Hematopoietic multipotent progenitor cell treated with erythropoietin and hydrocortisone succinate and interleukin-3 and kit ligand, for 4 days (in vitro differentiated cells): Measurements from ENCODE around the gene SPINT1.

ENCODE experiments used
- DNase-seq: peaks from one replicate; pipeline ENCODE4 v3.0.0-alpha.2; 2015

Gene SPINT1

DNA sequence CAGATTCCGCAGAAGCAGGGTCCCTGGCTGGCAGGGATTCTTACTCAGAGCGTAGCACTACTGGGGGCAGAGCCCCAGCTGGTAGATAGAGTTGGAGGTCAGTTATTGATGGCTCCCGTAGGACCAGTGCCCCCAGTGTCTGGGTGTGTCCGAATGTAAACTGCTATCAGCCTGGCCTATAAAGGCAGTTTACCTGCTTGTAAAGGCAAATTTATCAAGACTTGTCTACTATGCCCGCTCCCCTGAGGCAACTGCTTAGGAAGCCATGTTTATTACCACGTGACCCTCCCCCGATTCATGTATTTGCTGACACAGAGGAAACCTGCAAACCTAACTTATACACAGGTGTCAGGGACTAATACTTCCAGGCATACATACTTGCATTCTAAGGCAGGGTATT lies 14.7 kb upstream of the SPINT1 start:
- DNase-seq: no peak

DNA sequence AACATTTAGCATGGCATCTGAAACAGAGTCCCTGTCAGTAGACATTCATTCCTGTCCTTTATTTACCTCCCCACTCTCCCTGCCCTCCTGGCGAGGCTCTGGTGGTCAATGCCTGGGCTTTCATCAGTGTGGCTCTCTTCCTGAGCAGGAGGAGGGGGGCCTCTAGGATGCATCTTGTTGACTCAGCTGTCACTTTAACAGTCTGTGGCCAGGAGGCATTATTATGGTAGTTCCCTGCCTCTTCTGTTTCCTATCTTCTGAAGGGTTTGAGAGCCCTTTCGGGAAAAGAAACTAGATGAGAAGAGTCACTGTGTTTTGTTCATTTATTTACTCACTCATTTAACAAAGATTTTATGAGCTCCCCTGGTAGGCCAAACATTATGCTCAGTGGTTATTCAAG lies 13.0 kb upstream of the SPINT1 start:
- no peak for DNase-seq

DNA sequence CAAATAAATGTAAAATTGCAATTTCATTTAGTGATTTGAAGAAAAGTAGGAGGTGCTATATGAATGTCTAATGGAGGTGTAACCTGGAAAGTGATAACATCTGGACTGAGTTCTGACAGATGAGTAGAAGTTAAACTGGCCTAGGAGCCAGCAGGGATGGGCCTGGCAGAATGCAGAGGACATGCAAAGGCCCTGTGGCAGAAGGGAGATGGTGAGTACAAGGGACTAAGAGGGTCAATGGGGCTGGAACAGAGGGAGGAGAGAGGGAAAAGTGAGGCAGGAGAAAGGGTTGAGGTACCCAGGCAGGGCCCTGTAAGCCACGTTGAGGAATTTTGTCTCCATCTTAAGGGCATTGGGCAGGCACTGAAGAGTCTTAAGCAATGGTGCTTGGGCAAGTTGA lies 12.0 kb upstream of the SPINT1 start:
- no peak for DNase-seq

DNA sequence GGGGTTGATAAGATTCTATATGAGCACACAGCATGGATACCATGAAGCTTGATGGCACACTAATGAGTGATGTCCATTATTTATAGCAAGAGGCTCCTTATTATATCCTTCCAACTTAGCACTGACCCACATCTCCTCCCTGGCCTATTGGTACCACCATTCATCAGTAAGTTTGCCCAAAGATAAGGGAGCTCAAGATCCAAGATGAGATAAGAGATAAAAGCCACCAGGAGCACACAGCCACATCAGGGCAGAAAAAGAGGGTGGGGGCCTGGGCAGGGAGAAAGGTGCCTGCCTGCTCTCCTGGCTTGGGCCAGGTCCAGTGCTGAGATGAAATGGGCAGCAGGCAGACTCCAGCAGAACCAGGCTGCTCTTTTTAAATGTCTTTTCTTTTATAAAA lies 10.9 kb upstream of the SPINT1 start:
- DNase-seq: no peak

DNA sequence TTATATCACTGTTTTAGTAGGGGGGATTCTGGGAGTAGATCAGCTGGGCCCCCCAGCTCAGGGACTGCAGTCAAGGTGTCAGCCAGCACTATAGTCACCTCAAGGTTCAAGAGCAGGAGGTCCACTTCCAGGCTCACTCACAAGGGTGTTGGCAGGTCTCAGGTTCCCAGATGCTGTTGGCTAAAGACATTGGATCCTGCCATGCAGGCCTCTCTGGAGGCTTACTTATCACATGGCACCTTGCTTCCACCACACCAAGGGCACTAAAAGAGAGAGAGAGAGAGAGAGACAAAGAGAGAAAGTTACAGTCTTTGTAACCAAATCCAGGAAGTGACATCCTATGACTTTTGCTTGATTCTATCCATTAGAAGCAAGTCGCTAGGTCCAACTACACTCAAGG lies 7.8 kb upstream of the SPINT1 start:
- DNase-seq: no peak

DNA sequence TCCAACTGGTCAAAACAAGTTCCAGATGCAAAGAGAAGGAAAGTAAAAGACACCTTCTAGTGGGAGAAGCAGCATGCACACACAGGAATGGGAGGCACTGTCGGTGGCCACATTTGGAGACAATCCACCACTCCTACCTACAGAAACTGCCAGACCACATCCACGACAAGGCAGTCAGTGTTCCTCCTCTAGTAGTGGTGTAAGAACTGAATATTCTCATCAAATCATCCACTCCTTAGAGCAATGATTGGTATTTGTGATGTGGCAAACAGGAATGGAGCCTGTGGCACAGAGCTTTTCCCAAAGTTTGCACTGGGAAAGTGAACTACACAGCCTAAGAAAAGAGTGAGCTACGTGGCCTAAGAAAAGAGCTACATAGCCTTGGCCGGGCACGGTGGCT lies 5.1 kb upstream of the SPINT1 start:
- DNase-seq: no peak

DNA sequence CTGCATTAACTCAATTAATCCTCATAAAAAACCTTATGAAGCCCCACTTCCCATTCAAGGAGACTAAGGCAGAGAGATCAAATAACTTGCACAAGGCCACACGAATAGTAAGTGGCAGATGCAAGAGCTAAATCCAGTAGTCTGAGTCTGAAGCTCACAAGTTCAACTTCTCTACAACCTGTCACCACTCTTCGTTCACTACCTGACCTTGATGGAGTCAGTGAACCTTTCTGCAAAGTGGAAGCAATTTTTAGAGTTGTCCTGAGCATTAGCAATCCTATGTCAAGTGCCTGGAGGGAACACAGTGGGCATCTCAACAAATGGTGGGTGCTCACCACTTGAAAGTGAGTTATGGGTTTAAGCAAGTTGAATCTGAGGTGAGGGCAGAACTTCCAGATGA lies 2.1 kb upstream of the SPINT1 start:
- no peak for DNase-seq

DNA sequence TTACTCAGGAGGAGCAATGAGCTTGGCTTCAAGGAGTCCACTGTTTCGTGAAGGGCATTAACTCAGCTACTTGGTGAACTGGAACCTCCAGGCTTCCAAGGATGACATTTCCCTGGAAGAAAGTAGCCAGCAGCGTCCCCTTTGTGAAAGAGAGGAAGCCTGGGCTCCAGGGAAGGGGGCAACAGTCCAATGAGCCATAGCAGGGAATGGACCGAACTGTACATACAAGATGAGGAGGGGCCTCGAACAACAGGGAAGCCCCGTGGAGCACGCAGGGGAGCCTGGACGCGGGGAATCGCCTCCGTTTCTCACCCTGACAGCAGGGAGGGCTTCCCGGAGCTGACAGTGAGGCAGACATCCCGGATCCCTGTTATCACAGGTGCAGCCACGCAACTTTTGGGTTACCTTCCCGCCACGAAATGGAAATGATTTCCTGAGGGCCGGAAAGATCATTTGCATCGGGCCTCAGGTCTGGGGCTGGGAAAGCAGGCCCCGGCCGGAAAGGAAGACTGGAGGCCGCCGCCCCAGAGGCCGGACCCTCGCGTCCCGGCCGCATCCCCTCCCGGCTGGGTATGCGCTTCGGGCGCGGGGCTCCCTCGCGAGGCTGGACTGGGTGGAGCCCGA lies 475 bp upstream of the SPINT1 start:
- no peak for DNase-seq

DNA sequence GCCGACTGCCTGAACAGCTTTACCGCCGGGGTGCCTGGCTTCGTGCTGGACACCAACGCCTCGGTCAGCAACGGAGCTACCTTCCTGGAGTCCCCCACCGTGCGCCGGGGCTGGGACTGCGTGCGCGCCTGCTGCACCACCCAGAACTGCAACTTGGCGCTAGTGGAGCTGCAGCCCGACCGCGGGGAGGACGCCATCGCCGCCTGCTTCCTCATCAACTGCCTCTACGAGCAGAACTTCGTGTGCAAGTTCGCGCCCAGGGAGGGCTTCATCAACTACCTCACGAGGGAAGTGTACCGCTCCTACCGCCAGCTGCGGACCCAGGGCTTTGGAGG lies 815 bp downstream of the SPINT1 start:
- DNase-seq: peak; percentile 71

DNA sequence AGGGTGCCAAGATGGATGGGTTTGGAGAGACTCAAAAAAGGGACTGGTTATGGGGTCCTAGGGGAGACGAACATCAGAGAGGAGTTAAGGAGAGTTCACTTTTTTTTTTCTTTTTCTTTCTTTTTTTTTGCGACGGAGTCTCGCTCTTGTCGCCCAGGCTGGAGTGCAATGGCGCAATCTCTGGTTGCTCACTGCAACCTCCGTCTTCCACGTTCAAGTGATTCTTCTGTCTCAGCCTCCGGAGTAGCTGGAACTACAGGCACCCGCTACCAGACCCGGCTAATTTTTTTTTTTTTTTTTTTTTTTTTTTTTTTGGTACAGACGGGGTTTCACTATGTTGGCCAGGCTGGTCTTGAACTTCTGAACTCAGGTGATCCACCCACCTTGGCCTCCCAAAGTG lies 1.2 kb downstream of the SPINT1 start:
- DNase-seq: no peak

DNA sequence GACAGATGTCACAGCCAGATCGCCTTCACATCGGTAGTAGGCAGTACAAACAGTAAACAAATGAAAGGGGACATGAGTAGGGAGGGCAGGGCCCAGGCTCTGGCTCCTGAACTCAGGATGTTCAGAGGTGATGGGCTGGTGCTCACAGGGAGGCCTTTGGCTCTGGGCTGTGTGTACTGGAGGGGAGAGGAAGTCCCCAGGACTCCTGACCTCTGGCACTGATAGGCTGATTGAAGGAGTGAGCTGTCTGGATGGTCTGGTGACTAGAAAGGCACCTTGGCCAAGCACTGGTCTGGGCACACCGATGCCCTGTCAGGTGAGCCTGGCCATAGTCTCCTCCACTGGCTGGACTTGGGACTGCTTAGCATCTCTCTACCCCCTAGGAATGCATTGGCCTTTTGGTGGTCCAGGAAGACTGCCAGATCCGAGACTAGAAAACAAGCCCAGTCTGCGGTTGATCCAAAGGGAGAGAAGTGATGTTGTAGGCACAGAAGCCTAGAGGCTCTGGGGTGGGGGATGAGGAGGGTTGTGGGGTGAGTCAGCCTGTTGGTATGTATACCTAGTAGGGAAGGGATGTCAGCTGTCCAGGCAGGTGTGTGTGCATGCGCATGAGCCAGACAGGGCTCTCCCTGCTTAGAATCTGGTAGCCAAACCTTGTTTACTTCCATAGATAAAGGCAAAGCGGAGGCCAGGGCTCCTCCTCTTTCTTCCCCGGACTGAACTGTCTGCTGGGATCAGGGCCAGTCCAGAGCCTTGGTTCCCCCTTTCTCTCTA lies 1.9 kb downstream of the SPINT1 start:
- no peak for DNase-seq

DNA sequence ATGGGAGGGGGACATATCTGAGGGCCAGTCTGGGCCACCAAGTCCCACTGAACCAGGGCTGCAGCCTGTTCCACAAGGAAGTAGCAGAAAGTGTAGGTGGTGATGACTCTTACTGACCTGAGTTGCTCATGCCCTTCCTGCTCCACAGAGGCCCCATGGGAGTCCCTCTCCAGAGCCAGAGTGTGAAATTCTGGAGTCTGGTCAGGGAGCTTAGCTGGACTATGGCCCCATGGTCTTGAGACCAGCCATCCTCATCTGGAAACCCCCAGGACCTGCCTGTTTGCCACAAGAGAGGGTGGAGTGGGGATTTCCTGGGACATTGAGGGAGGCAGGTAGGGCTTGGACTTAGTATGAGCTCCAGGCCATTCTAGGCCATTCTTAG lies 3.0 kb downstream of the SPINT1 start:
- DNase-seq: no peak

DNA sequence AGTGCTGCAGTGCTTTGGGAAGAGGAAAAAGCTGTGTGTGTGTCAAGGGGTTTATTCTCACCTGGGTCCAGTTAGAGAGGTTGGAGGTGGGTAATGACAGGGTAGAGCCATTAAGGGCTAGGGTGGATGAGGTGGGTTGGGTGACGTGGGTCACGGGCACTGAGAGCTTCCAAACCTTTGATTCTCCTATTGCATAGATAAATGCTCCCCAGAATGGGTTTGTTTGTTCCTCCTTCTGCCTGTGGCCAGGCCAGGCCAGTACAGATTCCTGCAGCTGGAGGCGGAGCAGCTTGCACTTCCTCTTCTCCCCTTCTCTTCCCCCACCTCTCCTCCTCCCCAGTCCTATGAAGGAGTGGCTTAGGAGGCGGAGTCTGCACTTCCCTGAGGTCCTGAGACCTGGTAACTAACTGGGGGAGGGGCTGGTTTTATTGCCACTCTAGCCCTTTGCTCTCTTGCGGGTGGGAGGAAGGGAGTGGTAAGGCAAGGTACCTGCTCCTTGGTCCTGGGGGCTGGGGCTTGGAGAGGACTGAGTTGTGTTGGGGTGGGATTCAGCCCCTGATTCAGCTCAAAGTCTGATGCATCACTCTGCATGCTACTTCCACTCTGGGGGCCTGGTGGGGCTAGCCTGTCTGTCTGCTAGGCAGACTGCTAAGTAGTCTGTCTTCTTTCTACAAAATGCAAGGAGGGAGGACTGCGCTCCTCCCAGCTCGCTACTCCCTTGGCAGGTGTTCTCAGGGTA lies 3.5 kb downstream of the SPINT1 start:
- peak; percentile 96 for DNase-seq

DNA sequence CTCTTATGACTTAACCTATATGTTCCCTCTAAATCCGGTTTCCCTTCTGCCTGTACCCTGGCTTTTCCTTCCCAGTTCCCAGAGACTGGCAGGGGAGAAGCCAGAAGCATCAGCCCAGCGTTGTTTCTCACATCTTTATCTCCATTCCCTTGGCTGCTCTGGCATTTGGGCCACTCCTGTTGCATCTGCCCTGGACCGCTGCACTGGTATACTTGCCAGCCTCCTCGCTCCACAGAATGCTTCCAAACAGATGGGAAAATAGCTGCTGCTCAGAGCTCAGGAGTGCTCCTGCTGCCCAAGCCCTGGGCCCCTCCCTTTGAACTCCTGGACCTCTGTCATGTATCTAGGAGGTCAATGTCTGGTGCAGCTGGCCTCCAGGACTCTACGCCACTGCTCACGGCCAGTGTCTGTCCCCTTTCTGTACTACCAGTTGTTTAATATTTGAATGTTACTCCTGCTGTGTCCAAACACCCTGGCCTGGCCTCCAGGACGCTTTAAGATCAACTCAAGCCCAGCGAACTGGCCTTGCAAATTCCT lies 6.8 kb downstream of the SPINT1 start:
- no peak for DNase-seq

DNA sequence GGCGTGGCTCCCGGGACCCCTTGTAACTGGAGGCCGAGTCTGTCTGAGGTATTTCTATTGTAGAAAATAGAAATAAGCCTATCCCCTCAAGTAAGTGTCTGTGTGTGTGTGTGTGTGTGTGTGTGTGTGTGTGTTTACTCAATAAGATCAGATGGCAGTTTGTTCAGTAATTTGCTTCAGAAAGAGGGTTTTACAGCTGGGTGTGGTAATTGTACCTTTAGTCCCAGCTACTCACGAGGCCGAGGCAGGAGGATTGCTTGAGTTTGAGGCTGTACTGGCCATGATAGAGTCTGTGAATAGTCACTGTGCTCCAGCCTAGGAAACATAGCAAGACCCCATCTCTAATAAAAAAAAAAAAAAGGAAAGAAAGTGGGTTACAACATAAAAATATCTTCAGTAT lies 8.7 kb downstream of the SPINT1 start:
- no peak for DNase-seq

DNA sequence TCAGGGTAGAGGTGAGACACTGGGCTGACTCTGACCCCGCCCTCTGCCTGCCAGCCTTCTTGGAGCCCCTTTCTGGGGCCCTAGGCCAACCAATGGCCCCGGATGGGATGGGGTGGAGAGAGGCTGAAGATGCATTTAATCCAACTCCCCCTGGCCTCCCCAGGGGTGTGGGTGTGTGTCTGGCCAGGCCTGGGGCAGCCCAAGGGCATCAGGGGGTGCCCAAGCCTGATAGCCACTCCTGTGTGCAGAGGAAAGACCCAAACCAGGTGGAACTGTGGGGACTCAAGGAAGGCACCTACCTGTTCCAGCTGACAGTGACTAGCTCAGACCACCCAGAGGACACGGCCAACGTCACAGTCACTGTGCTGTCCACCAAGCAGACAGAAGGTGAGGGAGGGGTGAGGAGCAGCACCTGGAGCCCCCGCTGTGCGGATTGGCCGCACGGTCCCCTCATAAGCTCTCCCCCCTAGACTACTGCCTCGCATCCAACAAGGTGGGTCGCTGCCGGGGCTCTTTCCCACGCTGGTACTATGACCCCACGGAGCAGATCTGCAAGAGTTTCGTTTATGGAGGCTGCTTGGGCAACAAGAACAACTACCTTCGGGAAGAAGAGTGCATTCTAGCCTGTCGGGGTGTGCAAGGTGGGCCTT lies 9.5 kb downstream of the SPINT1 start:
- no peak for DNase-seq

DNA sequence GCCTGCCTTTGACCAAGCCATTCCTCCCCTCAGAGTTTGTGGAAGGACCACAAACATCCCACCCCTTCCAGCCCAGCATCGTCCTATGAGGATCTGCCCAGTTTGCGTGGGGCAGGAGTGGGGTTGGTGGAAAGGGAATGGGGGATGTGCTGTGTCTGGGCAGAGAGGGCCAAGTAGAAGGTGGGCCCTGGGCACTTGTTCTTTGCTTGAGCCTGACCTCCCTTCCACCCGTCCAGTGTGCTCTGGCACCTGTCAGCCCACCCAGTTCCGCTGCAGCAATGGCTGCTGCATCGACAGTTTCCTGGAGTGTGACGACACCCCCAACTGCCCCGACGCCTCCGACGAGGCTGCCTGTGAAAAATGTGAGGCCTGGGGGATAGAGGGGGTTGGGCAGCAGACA lies 10.3 kb downstream of the SPINT1 start:
- DNase-seq: no peak

DNA sequence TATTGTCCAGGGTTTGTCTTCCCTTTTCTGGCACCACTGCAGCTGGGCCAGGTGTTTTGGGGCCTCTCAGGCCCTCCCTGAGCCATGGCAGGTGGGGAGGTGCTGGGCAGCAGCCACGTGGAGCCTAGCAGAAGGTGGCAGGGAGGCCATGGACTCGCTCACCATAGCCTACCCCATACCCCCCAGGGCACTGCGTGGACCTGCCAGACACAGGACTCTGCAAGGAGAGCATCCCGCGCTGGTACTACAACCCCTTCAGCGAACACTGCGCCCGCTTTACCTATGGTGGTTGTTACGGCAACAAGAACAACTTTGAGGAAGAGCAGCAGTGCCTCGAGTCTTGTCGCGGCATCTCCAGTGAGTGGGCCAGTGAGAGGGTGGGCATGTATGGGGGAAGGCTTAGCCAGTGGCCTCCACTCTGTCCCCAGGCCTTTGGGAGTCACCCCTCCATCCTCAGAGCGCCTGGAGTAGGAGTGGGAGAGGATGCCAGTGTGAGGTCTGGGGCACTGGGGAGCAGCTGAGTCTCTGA lies 11.9 kb downstream of the SPINT1 start:
- no peak for DNase-seq

DNA sequence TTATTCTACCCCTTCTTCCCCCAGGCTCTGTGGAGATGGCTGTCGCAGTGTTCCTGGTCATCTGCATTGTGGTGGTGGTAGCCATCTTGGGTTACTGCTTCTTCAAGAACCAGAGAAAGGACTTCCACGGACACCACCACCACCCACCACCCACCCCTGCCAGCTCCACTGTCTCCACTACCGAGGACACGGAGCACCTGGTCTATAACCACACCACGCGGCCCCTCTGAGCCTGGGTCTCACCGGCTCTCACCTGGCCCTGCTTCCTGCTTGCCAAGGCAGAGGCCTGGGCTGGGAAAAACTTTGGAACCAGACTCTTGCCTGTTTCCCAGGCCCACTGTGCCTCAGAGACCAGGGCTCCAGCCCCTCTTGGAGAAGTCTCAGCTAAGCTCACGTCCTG lies 12.9 kb downstream of the SPINT1 start:
- DNase-seq: no peak

DNA sequence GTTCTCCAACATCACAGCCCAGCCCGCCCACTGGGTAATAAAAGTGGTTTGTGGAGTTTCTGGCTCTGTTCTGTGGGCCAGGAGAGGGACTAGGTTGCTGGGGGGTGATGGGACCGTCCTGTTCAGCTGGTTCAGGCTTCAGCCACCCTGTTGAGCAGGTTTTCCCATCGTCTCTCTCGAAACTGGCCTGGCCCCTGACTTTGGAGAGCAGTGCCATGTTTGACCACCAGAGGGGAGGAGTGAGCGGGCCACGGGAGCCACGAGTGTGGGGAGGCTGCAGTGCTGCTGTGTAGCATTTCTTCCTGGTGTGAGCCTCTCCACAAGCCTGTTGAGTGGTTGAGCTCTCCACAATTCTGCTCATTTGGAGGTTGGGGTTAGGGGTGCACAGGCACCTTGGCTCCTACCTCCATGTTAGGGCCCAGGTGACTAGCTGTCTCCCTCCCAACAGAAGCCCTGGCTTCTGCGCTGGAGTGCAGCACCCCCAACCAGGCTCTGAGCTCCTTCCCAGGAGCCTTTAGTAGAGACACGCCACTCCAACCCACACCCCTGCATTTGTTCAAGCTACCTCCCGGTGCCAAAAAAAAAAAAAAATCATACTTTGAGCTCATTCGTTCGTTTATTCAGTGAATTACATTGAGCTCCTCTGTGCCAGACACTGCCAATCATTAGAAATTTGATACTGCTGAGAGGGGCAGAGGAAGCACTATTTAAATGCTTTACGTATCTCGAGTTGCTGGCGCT lies 13.9 kb downstream of the SPINT1 start:
- DNase-seq: peak; percentile 87

DNA sequence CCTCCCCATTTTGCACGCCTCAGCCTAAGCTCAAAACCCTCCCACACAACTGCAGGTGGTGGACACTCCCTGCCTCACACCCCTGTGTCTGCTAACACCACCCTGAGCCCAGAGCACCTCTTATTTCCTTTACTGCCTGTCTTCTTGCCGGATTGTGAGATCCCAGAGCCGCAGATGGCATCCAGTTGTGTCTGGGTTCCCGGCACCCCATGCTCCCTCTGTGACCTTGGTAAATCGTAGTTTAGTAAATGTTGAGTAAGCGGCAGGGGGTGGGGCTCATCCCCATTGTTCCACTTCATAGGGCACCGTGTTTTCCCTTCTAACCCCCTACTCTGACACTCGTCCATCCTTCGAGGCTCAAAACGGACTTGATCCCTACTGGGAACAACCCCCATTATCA lies 14.9 kb downstream of the SPINT1 start:
- DNase-seq: no peak

DNA sequence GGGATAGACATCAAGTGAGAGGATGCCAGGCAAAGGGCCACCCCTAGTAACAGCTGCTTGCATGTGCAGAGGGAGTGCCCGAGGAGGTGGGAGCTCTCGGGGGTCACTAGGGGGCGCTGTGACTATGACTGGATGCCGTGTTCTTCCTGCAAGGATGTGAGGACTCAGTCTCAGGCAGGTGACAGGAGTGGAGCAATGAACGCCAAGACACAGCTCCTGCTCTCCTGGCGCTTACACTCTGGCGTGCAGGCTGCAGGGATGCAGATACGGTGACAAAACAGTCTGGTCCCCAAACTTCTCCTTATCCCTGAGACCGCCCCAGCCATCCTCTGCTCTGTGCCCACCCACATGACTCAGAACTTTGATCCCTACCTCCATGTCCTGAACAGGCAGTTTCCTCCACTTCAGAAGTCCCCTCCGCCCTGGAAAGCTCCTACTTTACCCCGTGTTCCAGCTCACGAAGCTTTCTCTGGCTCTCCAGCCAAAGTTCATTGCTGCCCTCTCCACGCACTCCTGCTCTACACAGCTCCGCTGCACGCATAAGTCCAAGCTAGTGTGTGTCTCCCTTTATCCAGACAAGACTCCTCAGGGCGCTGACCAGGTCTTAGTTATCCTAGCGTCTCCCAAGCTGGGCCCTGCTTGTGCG lies 15.5 kb downstream of the SPINT1 start:
- peak; percentile 92 for DNase-seq
